HepG2 (cell line): ENCODE data around the gene WDR54. TPM values are rescaled to one million over a fixed set of nuclear protein-coding genes. Genes with fewer than 3 reads are reported as not detected.
A peak's percentile ranks its signal among the peaks of the same experiment; 100 is the strongest.

ENCODE experiments used
- ARID2 ChIP-seq: sonication (generic); formaldehyde crosslinking; IDR thresholded peaks from 2 replicates; pipeline ENCODE4 v1.8.1; 2022; ENCODE audit warnings: mild to moderate bottlenecking, missing genetic modification reagents, borderline replicate concordance
- ATF6 ChIP-seq: sonication (generic); formaldehyde crosslinking; conservative IDR thresholded peaks from 2 replicates; pipeline ENCODE4 v1.4.0; 2020; ENCODE audit warnings: missing genetic modification reagents
- BHLHE40 ChIP-seq: IDR thresholded peaks from 2 replicates; pipeline ENCODE4 v1.6.1; 2011; ENCODE audit warnings: low read length, improper control_type of control experiment
- CBX2 ChIP-seq, 2 experiments: fragments of 200-600 bp in 1 of 2; sonication (generic); formaldehyde crosslinking in 1 of 2; IDR thresholded peaks; 2 replicates each; pipeline versions ENCODE4 v1.7.0 to v1.8.1; 2018 to 2022; ENCODE audit warnings: low read depth in 2 of 2, low read length in 1 of 2, mild to moderate bottlenecking in 1 of 2, missing genetic modification reagents in 1 of 2
- CCDC6 ChIP-seq: sonication (generic); formaldehyde crosslinking; IDR thresholded peaks from 2 replicates; pipeline ENCODE4 v1.8.1; 2022; ENCODE audit warnings: mild to moderate bottlenecking, missing genetic modification reagents, moderate library complexity
- ERF ChIP-seq: IDR thresholded peaks from 2 replicates; pipeline ENCODE4 v1.6.1; 2018; ENCODE audit warnings: missing biosample characterization, missing genetic modification reagents
- HIVEP1 ChIP-seq: sonication (generic); formaldehyde crosslinking; IDR thresholded peaks from 2 replicates; pipeline ENCODE4 v1.4.0; 2020; ENCODE audit warnings: mild to moderate bottlenecking, missing genetic modification reagents
- LCORL ChIP-seq, 2 experiments: fragments of 450-650 bp in 1 of 2; sonication (generic) in 1 of 2; formaldehyde crosslinking in 1 of 2; IDR thresholded peaks; 2 replicates each; pipeline versions ENCODE4 v1.5.0 to v1.6.1; 2017 to 2020; ENCODE audit warnings: antibody characterized with exemption in 1 of 2, missing genetic modification reagents in 1 of 2
- NFIC ChIP-seq: IDR thresholded peaks from 2 replicates; pipeline ENCODE4 v1.6.1; 2012; ENCODE audit warnings: mild to moderate bottlenecking, low read length, inconsistent platforms
- YEATS2 ChIP-seq: sonication (generic); formaldehyde crosslinking; IDR thresholded peaks from 2 replicates; pipeline ENCODE4 v1.4.0; 2020; ENCODE audit warnings: missing genetic modification reagents, borderline replicate concordance
- ZC3H13 ChIP-seq: sonication (generic); formaldehyde crosslinking; IDR thresholded peaks from 2 replicates; pipeline ENCODE4 v1.8.1; 2023; ENCODE audit warnings: mild to moderate bottlenecking, missing genetic modification reagents, moderate library complexity
- ZNF260 ChIP-seq: sonication (generic); formaldehyde crosslinking; IDR thresholded peaks from 2 replicates; pipeline ENCODE4 v1.4.0; 2020; ENCODE audit warnings: missing genetic modification reagents, low read depth, mild to moderate bottlenecking, borderline replicate concordance
- ZNF567 ChIP-seq: sonication (generic); formaldehyde crosslinking; IDR thresholded peaks from 2 replicates; pipeline ENCODE4 v1.8.1; 2023; ENCODE audit warnings: mild to moderate bottlenecking, missing genetic modification reagents, borderline replicate concordance
- ZNF605 ChIP-seq: sonication (generic); formaldehyde crosslinking; IDR thresholded peaks from 2 replicates; pipeline ENCODE4 v1.8.0; 2022; ENCODE audit warnings: mild to moderate bottlenecking, missing genetic modification reagents
- ZNF761 ChIP-seq: sonication (generic); formaldehyde crosslinking; conservative IDR thresholded peaks from 2 replicates; pipeline ENCODE4 v1.4.0; 2020; ENCODE audit warnings: mild to moderate bottlenecking, missing genetic modification reagents
- polyA plus RNA-seq, 8 experiments: library from polyadenylated mRNA; depleted of rRNA in 3 of 8; stranded (reverse) in 7 of 8; unstranded in 1 of 8; fragments of >200 nt; fragmentation: Illumina TruSeq in 4 of 8; extraction: Trizol in 4 of 8; gene quantifications; 2 replicates each; pipeline versions ENCODE4 v1.2.1 to v1.2.3, GENCODE V29; 2011 to 2016; ENCODE audit warnings: low read depth in 4 of 8, missing spikeins in 1 of 8, mixed read lengths in 1 of 8; ENCODE audit not compliant: insufficient read depth in 1 of 8
- total RNA-seq, 5 experiments: library from RNA; depleted of rRNA; stranded (reverse); fragments of >200 nt; fragmentation: Illumina TruSeq; extraction: Trizol; gene quantifications; 2 replicates each; pipeline ENCODE4 v1.2.3, GENCODE V29; 2016; ENCODE audit warnings: low read depth in 1 of 5
- TF ChIP-seq, protein P1 (sequence below): sonication (generic); formaldehyde crosslinking; IDR thresholded peaks from 2 replicates; pipeline ENCODE4 v1.4.0; 2020; ENCODE audit warnings: missing genetic modification reagents, borderline replicate concordance
- TF ChIP-seq, protein P2 (sequence below): sonication (generic); formaldehyde crosslinking; IDR thresholded peaks from 2 replicates; pipeline ENCODE4 v1.4.0; 2020; ENCODE audit warnings: mild to moderate bottlenecking, missing genetic modification reagents
- TF ChIP-seq, protein P3 (sequence below): sonication (generic); formaldehyde crosslinking; IDR thresholded peaks from 2 replicates; pipeline ENCODE4 v1.8.0; 2022; ENCODE audit warnings: missing genetic modification reagents, low read depth, mild to moderate bottlenecking, borderline replicate concordance
- TF ChIP-seq, protein P4 (sequence below): IDR thresholded peaks from 2 replicates; pipeline ENCODE4 v1.6.1; 2016; ENCODE audit warnings: missing genetic modification reagents, missing compliant biosample characterization

Gene WDR54
- total and polyA plus RNA-seq, 2 of the 13 experiments (the other 11 are each of a cell fraction or from before 2014, with no cell fraction given) = 2.0 to 17.3 TPM

DNA sequence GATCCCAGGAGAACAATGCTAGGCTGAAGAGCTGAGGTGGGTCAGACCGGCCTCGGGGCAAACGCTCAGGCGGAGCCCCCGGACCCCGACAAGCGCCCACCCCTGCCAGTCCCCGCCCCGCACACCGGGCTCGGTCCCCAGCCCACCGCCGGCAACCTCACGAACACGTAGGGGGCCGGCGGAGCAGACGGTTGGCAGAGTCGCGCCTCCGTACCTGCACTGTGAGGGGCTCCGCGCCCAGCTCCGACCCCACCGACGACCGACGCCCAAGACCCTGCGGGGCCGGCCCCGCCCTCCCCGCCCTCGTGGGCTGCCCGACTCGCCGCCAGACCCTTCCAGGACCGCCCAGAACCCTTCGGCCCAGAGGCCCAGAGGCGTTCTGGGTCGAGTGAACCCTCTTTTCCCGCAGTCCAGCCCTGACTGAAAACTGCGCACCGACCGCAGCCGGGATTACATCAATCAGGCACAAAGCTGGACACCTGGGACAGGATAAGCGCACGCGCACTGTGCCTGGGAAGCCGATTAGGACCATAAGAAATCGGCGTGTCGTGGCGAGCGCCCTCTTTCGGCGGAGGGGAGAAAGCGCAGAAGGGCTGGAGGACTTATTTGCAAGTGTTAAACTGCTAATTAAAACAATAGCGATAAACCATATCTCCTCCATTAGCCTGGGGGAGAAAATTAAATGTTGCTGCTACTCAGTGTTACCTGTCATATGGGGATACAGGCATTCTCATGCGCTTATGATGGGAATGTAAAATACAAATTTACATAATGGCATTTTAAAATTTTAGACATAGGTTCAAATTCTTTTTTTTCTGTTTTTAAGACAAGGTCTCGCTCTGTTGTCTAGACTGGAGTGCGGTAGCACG, 29.7 kb upstream of the WDR54 start (continued):
- TF ChIP-seq, protein P1, sequence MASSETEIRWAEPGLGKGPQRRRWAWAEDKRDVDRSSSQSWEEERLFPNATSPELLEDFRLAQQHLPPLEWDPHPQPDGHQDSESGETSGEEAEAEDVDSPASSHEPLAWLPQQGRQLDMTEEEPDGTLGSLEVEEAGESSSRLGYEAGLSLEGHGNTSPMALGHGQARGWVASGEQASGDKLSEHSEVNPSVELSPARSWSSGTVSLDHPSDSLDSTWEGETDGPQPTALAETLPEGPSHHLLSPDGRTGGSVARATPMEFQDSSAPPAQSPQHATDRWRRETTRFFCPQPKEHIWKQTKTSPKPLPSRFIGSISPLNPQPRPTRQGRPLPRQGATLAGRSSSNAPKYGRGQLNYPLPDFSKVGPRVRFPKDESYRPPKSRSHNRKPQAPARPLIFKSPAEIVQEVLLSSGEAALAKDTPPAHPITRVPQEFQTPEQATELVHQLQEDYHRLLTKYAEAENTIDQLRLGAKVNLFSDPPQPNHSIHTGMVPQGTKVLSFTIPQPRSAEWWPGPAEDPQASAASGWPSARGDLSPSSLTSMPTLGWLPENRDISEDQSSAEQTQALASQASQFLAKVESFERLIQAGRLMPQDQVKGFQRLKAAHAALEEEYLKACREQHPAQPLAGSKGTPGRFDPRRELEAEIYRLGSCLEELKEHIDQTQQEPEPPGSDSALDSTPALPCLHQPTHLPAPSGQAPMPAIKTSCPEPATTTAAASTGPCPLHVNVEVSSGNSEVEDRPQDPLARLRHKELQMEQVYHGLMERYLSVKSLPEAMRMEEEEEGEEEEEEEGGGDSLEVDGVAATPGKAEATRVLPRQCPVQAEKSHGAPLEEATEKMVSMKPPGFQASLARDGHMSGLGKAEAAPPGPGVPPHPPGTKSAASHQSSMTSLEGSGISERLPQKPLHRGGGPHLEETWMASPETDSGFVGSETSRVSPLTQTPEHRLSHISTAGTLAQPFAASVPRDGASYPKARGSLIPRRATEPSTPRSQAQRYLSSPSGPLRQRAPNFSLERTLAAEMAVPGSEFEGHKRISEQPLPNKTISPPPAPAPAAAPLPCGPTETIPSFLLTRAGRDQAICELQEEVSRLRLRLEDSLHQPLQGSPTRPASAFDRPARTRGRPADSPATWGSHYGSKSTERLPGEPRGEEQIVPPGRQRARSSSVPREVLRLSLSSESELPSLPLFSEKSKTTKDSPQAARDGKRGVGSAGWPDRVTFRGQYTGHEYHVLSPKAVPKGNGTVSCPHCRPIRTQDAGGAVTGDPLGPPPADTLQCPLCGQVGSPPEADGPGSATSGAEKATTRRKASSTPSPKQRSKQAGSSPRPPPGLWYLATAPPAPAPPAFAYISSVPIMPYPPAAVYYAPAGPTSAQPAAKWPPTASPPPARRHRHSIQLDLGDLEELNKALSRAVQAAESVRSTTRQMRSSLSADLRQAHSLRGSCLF (CRISPR knock-in tag) = no peak
- TF ChIP-seq ARID2 (CRISPR knock-in tag) (peak; percentile 93), ZNF761 (no peak), ERF (CRISPR knock-in tag) (peak; percentile 86), ZNF260 (CRISPR knock-in tag) (no peak), BHLHE40 (0 out of 2 replicates have a peak, but pooled peaks have one; percentile 7), HIVEP1 (CRISPR knock-in tag) (no peak), LCORL (IDR thresholded peaks at IDR 0.05) (no peak), LCORL (CRISPR knock-in tag; IDR thresholded peaks at IDR 0.05) (no peak), ZNF567 (CRISPR knock-in tag) (peak; percentile 33; the same call in 1 of the 2 replicates), ZNF605 (CRISPR knock-in tag) (no peak; the same call in 1 of the 2 replicates), ATF6 (CRISPR knock-in tag) (no peak), NFIC (no peak), YEATS2 (CRISPR knock-in tag) (peak; percentile 96), CCDC6 (no peak; the same call in 1 of the 2 replicates), CBX2 (IDR thresholded peaks at IDR 0.05; ENCODE audit: low read depth, low read length) (no peak), CBX2 (CRISPR knock-in tag; IDR thresholded peaks at IDR 0.05; ENCODE audit: low read depth) (no peak), ZC3H13 (no peak)
- TF ChIP-seq, protein P2, sequence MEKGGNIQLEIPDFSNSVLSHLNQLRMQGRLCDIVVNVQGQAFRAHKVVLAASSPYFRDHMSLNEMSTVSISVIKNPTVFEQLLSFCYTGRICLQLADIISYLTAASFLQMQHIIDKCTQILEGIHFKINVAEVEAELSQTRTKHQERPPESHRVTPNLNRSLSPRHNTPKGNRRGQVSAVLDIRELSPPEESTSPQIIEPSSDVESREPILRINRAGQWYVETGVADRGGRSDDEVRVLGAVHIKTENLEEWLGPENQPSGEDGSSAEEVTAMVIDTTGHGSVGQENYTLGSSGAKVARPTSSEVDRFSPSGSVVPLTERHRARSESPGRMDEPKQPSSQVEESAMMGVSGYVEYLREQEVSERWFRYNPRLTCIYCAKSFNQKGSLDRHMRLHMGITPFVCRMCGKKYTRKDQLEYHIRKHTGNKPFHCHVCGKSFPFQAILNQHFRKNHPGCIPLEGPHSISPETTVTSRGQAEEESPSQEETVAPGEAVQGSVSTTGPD (CRISPR knock-in tag) = no peak
- TF ChIP-seq, protein P3, sequence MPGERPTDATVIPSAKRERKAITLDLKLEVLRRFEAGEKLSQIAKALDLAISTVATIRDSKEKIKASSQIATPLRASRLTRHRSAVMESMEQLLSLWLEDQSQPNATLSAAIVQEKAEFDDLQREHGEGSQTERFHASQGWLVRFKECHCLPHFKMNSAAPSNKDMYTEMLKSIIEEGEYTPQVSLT (CRISPR knock-in tag) = no peak
- TF ChIP-seq, protein P4, sequence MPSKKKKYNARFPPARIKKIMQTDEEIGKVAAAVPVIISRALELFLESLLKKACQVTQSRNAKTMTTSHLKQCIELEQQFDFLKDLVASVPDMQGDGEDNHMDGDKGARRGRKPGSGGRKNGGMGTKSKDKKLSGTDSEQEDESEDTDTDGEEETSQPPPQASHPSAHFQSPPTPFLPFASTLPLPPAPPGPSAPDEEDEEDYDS (CRISPR knock-in tag) = peak; percentile 86
